Activated CD4-positive, alpha-beta T cell treated with anti-CD3 and anti-CD28 coated beads, Interleukin-2, amount 50 U/mL, for 48 hours (primary cell): ENCODE data around the gene LDLRAD3.

ENCODE experiments used
- DNase-seq, 2 experiments: peaks; one replicate each; pipeline ENCODE4 v3.0.0-alpha.2; 2020

Gene LDLRAD3

GRCh38 chr11:36251823-36252222 lies 308.0 kb downstream of the LDLRAD3 start:
- no peak for DNase-seq

DNA sequence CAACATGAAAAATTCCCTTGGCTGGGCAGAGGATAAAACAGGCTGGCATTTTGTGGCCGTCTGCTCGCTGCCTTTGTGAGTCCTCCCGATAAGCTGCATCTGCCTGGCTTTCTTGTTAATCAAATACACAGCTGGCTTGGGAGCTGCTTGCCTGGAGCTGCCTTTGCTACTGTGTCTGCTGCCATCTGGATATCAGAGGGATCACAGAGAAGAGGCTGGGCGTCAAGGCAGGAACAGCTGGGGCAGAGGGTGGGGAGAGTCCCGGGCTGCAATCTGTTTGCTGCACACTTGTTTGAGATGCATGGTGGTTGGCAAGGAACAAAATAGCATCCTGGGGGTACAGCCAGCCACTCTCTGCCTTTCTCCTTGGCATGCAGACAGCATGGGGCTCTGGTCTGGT lies 309.4 kb downstream of the LDLRAD3 start:
- DNase-seq, result no peak

DNA sequence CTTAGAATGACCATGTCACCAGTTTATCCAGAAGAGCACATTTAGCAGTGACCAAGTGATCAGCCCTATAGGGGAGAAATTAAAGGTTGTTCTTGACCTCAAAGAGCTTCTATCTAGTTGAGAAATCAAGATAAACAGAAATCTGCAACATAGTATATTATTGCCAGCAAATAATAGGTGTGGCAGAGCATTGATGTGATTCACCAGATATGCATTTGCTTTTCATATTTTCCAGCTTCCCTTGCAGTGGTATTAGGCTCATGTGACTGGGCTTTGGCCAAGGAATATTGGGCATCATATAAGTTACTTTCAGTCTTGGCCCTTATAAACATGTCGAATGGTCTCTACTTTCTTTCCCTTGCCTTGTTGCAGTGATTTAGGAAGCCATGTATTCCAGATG lies 310.9 kb downstream of the LDLRAD3 start:
- DNase-seq, result no peak

DNA sequence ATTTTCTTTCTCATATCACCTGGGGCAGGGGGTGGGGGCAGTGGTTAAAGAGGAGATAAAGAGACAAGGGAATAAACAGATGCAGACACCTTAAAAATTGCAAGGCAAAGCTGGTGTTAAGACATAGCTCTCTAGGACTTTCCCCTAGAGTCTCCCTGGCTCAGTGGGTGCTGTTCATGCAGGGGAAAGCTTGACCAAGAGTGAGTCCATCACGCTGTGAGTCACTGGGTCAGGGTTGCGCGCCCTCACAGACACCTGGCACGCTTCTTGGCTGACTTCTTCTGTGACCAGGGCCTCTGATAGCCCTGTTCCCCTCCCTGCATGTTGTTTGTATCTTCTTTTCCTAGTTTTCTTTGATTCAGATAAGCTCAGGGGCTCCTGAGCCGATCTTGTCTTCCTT lies 313.5 kb downstream of the LDLRAD3 start:
- DNase-seq, result no peak

DNA sequence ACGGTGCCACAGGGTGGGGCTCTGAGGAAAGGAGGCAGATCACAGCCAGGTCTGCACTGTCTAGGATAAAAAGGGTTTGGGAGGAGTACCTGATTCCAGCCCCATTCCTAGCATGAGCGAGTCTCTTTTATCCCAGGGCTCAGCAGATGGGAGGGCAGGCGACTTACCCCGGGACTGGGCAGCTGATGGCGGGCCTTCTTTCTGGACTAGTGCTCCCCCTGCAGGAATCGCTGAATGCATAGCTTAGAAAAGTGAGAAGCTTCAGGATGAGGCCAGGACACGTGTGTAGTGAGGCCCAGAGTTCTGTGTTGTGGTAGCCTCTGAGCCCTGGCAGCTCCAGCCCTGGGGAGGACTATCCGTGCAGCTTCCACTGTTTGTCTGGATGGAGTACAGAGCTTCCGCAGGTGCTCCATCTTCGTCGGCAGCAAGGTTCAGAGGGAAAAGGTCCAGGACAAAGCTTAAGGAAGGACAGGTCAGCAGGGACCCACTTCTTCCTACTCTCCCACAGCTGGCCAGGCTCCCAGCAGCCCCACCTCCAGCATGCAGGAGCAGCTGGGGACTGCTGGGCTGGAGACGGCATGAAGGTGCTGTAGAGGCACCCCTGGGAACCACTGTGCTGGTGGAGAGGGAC lies 315.0 kb downstream of the LDLRAD3 start:
- DNase-seq, result peak; percentile 21 to 24

DNA sequence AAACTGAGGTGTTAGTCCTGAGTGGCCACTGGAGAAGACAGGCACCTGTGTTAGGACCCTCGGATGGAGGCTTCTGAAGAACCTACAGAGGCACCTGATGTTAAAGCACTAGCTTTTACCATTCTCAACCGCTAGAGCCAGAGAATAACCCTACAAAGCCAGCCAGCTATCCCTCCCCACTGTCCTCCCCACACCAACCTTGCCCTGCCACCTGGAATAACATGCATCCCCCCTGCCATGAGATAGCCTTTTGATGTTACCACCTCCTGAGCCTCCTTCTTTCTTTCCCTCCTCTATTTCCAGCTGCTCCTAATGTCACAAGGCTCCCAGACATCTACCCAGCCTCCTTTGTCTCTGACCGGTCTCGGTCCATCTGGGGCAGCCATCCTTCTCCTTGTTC lies 317.2 kb downstream of the LDLRAD3 start:
- DNase-seq, result no peak

GRCh38 chr11:36264011-36264972 lies 320.4 kb downstream of the LDLRAD3 start:
- no peak for DNase-seq

GRCh38 chr11:36264973-36265344 lies 321.1 kb downstream of the LDLRAD3 start:
- DNase-seq, result no peak

DNA sequence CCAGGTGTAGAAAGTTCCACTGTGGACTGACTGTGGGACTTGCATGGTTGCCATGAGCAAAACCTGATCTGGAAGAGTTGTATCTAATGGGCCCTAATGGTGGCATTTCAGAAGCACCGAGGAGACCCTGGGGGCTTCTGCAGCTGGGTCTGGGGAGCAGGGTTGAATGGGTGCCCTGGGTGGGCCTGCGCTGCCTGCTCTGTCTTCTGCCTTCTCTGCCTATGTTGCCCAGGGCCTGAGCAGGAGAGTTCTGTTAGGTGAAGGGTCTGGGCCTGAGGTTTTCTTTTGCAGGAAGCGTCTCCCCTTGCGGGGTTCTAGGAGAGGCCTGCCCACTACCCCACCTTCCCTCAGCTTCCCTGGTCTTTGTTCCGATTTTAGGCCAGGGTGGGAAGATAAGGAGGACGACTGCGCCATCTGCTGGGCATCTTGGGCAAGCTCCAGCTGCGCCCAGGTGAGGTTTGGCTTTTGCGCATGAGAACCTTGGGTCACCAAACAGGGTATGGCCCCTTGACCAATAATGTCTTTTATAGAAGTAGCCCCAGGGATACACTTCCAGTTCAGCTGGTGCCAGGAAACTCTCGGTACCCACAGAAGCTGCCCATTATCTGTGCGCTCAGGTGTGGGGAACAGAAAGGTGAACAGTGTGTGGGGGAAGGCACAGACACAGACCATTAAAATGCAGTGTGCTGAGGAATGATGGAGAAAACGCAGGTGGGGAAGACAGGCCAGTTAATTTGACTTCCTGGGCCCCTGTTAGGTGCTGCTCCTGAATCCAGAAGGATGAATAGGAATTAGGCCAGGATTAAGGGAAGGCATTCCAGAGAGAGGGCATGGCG lies 322.1 kb downstream of the LDLRAD3 start:
- DNase-seq, result peak; percentile 67 to 74

DNA sequence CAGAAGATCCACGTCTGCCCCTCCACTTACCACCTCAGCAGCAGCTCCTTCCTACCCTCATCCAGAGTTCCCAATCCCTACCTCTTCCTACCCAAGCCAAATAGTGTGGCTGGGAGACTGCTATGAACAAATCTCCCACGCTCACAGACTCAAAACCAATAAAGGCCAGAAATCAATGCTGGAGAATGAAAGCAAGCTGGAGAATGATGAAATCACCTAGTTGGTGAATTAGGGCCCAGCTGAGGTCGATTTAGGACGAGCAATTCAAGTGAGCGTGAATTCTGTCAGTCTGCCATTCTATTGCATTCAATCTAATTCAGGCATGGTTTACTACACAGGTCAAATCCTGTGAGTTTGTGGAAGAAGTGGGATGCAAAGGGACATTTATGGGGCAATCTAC lies 322.9 kb downstream of the LDLRAD3 start:
- DNase-seq, result no peak

- DNase-seq, result no peak
These were observed 324.6 kb downstream of the LDLRAD3 start for GRCh38 chr11:36268337-36268985.

DNA sequence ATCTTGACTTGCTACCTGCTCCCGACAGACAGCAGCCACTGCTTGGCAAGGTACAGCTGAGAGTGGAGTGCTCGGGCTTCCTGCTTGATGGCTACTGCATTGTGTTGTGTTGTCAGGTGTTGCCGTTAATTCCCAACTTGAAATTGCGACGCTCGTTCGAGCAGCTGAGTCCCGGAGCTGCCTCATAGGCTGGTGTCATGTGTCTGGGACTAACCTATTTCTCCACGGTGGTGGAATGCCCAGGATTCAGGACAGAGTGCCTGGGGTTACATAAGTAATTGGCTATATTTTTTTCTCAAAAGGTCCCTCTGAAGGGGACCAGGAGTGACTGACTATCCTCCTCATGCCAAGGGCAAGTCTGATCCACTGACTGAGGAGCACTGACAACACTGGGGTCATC lies 326.8 kb downstream of the LDLRAD3 start:
- DNase-seq, result no peak

- no peak for DNase-seq
These were observed 328.0 kb downstream of the LDLRAD3 start for GRCh38 chr11:36271794-36272407.

DNA sequence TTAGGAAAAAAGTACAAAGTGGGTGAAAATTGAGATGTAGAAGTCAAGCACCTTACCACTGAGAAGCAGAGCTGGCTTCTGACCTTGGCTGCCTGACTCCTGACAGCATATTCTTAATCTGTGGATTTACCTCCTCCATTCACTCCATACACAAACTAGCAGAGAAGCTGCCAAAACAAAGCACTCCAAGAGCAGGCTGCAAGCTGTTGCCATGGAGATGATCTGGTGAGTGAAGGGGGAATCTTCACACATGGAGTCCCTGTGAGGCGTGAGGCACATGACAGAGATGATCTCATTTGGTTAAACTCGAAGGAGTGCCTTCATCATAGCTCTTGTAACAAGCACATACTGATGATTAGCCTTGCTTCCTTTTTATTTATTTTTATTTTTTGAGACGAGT lies 329.2 kb downstream of the LDLRAD3 start:
- no peak for DNase-seq

DNA sequence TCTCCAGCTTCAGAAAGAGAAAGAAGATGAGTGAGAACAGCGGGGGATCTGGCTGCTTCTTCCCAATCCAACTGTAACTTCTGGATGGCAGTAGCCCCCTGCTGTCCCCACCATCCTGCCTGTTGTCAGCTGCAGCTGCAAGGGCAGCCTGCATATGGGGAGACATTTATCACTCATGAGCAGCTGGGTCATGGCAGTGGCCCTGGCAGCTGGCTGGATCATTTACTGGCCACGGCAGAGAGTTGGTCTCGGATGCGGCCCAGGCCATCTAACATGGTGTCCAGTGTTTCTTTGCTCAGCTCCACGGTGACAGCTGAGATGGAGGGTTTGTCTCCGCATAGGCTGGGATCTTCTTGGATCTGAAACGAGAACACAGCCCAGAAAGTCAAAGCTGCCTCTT lies 330.6 kb downstream of the LDLRAD3 start:
- no peak for DNase-seq

- no peak for DNase-seq
These were observed 334.8 kb downstream of the LDLRAD3 start for GRCh38 chr11:36278531-36279282.

DNA sequence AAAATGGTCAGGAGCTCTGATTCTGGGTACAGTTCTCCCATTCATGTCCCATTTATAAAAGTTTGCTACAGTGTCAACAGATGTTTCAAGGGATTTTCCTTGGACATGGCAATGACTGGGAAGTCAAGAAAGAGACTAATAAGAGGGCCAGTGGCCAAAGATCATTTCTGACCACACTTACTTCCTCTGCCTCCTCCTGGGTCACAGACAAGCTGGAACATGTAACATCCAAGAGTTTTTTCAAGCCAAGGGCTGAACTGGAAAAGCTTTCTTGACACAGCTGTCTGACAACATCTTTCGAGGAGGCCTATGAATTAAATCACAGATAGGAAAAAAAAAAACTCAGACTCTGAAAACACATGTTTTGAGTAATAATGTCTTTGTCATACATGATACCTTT lies 336.7 kb downstream of the LDLRAD3 start:
- DNase-seq, result no peak
